Hepatocyte (in vitro differentiated cells): ENCODE measurements around the gene PIWIL4.

Source experiments
- EZH2 ChIP-seq: fragments of 200-600 bp; sonication (generic); IDR thresholded peaks from 2 replicates; pipeline ENCODE4 v1.6.1; 2016; ENCODE audit warnings: antibody characterized with exemption, mild to moderate bottlenecking, borderline replicate concordance
- TF ChIP-seq, protein P1 (sequence below): fragments of 200-600 bp; sonication (generic); IDR thresholded peaks from 2 replicates; pipeline ENCODE4 v1.5.1; 2016; ENCODE audit warnings: antibody characterized with exemption, mild to moderate bottlenecking; ENCODE audit not compliant: poor library complexity

DNA sequence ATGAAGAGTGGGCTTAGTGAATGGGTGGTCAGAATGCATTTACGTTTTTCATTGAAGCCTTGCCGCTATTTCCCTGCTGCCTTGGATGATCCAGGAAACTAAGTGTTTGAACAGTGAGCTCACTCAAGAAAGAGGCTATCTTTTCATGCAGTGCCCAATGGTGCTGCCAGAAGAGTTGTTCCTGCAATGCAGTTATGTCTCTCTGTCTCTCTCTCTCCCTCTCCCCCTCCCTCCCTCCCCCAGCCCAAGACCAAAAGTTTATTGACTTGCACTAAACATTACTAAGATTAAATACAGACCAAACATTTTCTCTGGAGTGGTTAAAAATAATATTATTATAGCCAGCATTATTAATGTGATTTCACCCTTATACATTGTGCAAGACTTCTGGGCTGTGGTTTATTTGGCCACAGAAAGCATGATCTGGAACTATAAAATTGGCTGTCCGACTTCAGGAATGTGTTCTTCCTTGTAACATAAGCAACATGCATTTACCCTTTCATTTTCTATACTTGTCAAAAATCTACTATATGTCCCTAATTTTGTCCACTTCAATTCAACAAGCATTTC is 30.1 kb upstream of the PIWIL4 start:
- TF ChIP-seq, protein P1, sequence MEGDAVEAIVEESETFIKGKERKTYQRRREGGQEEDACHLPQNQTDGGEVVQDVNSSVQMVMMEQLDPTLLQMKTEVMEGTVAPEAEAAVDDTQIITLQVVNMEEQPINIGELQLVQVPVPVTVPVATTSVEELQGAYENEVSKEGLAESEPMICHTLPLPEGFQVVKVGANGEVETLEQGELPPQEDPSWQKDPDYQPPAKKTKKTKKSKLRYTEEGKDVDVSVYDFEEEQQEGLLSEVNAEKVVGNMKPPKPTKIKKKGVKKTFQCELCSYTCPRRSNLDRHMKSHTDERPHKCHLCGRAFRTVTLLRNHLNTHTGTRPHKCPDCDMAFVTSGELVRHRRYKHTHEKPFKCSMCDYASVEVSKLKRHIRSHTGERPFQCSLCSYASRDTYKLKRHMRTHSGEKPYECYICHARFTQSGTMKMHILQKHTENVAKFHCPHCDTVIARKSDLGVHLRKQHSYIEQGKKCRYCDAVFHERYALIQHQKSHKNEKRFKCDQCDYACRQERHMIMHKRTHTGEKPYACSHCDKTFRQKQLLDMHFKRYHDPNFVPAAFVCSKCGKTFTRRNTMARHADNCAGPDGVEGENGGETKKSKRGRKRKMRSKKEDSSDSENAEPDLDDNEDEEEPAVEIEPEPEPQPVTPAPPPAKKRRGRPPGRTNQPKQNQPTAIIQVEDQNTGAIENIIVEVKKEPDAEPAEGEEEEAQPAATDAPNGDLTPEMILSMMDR = no peak
- no peak for TF ChIP-seq EZH2
